Measurements from ENCODE around the gene GNA14.

GNA14 gene

GRCh38 chr9:77374266-77374665, 273.9 kb downstream of the GNA14 start:
- peak; percentile 12 for DNase-seq (ENCODE audit: low read depth)
- TF ChIP-seq CTCF (IDR thresholded peaks at IDR 0.05; ENCODE audit: low read length, missing control alignments): no peak
- H3K4me3 ChIP-seq (replicated peaks; ENCODE audit: low read depth, low read length): no peak overlapping the region

Data from fibroblast of pulmonary artery (primary cell).